MM.1S (cell line): ENCODE data around the gene BSN.

Source experiments
- DNase-seq: peaks from one replicate; pipeline ENCODE4 v3.0.0-alpha.2; 2015
- H2AFZ ChIP-seq: fragments of 300-600 bp; sonication (generic); 2 replicates; pipeline ENCODE4 v1.6.0; 2016; ENCODE audit warnings: antibody characterized with exemption, low read length
- H3F3A ChIP-seq: fragments of 300-600 bp; sonication (generic); 2 replicates; pipeline ENCODE4 v1.6.1; 2016; ENCODE audit warnings: mild to moderate bottlenecking, antibody characterized with exemption, low read length, moderate library complexity, mixed read lengths; ENCODE audit not compliant: insufficient read depth
- H3K27ac ChIP-seq: fragments of 300-600 bp; sonication (generic); 2 replicates; pipeline ENCODE4 v1.5.1; 2016; ENCODE audit warnings: mild to moderate bottlenecking, low read length
- H3K27me3 ChIP-seq: fragments of 300-600 bp; sonication (generic); replicated peaks from 2 replicates; pipeline ENCODE4 v1.6.0; 2016; ENCODE audit warnings: low read length; ENCODE audit not compliant: insufficient read depth
- H3K36me3 ChIP-seq: fragments of 300-600 bp; sonication (generic); replicated peaks from 2 replicates; pipeline ENCODE4 v1.6.1; 2016; ENCODE audit warnings: mild to moderate bottlenecking, low read length, mixed read lengths; ENCODE audit not compliant: insufficient read depth
- H3K4me1 ChIP-seq: fragments of 300-600 bp; sonication (generic); 2 replicates; pipeline ENCODE4 v1.6.1; 2016; ENCODE audit warnings: low read length, mixed read lengths
- H3K4me2 ChIP-seq: fragments of 300-600 bp; sonication (generic); 2 replicates; pipeline ENCODE4 v1.6.0; 2016; ENCODE audit warnings: low read depth, low read length
- H3K4me3 ChIP-seq: fragments of 300-600 bp; sonication (generic); 2 replicates; pipeline ENCODE4 v1.5.1; 2016; ENCODE audit warnings: low read length, mixed read lengths
- H3K79me2 ChIP-seq: fragments of 300-600 bp; sonication (generic); 2 replicates; pipeline ENCODE4 v1.6.1; 2016; ENCODE audit warnings: mixed run types, low read length, mixed read lengths
- H3K9ac ChIP-seq: fragments of 300-600 bp; sonication (generic); 2 replicates; pipeline ENCODE4 v1.6.1; 2016; ENCODE audit warnings: low read length, mixed read lengths
- H3K9me2 ChIP-seq: fragments of 300-600 bp; sonication (generic); replicated peaks from 2 replicates; pipeline ENCODE4 v1.6.1; 2016; ENCODE audit warnings: mild to moderate bottlenecking, low read length, mixed read lengths; ENCODE audit not compliant: insufficient read depth
- H3K9me3 ChIP-seq: fragments of 300-600 bp; sonication (generic); replicated peaks from 2 replicates; pipeline ENCODE4 v1.6.1; 2016; ENCODE audit warnings: mild to moderate bottlenecking, low read length, mixed read lengths; ENCODE audit not compliant: insufficient read depth
- H4K20me1 ChIP-seq: fragments of 300-600 bp; sonication (generic); 2 replicates; pipeline ENCODE4 v1.6.1; 2016; ENCODE audit warnings: mild to moderate bottlenecking, low read length, moderate library complexity, mixed read lengths; ENCODE audit not compliant: insufficient read depth
- CTCF ChIP-seq: fragments of 300-600 bp; sonication (generic); IDR thresholded peaks from 2 replicates; pipeline ENCODE4 v1.5.1; 2016; ENCODE audit warnings: antibody characterized with exemption, low read length, mixed read lengths
- EZH2 ChIP-seq: fragments of 300-600 bp; sonication (generic); optimal IDR thresholded peaks from 2 replicates; pipeline ENCODE3; 2017; ENCODE audit warnings: low read depth, mild to moderate bottlenecking, antibody characterized with exemption, low read length, mixed read lengths
- EZH2phosphoT487 ChIP-seq: fragments of 300-600 bp; sonication (generic); IDR thresholded peaks from 2 replicates; pipeline ENCODE4 v1.6.1; 2018; ENCODE audit warnings: antibody characterized with exemption, low read length

BSN gene

GRCh38 chr3:49707113-49707480 lies 152.8 kb downstream of the BSN start:
- no peak overlapping the region for H3K4me2 ChIP-seq
- no peak overlapping the region for H2AFZ ChIP-seq
- no peaks in the 10 kb centered on the region for H3K27me3 ChIP-seq
- no peaks in the 10 kb centered on the region for H3K9me3 ChIP-seq
- no peaks in the 10 kb centered on the region for H4K20me1 ChIP-seq
- H3F3A ChIP-seq = no peaks in the 10 kb centered on the region
- no peaks in the 10 kb centered on the region for H3K36me3 ChIP-seq
- H3K27ac ChIP-seq = no peak overlapping the region
- no peak overlapping the region for H3K4me3 ChIP-seq
- H3K9ac ChIP-seq = no peak overlapping the region
- no peaks in the 10 kb centered on the region for H3K9me2 ChIP-seq
- H3K4me1 ChIP-seq = no peaks in the 10 kb centered on the region
- DNase-seq = no peak
- H3K79me2 ChIP-seq = no peaks in the 10 kb centered on the region
- no peak for TF ChIP-seq EZH2phosphoT487

GRCh38 chr3:49709852-49710251 lies 155.6 kb downstream of the BSN start:
- Histone ChIP-seq H3K4me1 (no peaks in the 10 kb centered on the region), H3K9me3 (no peaks in the 10 kb centered on the region), H3K9me2 (no peaks in the 10 kb centered on the region), H4K20me1 (no peaks in the 10 kb centered on the region), H3K27me3 (no peaks in the 10 kb centered on the region), H3F3A (no peaks in the 10 kb centered on the region), H3K36me3 (no peaks in the 10 kb centered on the region), H3K4me2 (no peak overlapping the region), H3K79me2 (no peaks in the 10 kb centered on the region), H3K9ac (no peak overlapping the region), H2AFZ (no peak overlapping the region), H3K4me3 (no peak overlapping the region), H3K27ac (no peak overlapping the region)
- no peak for DNase-seq
- no peak for TF ChIP-seq EZH2phosphoT487
- no peak for TF ChIP-seq EZH2
- TF ChIP-seq CTCF = no peak

- Histone ChIP-seq H3K9me3 (no peaks in the 10 kb centered on the region), H3K79me2 (no peaks in the 10 kb centered on the region), H3K9ac (no peak overlapping the region), H3K4me1 (no peaks in the 10 kb centered on the region), H3K4me2 (no peak overlapping the region), H3K9me2 (no peaks in the 10 kb centered on the region), H3K4me3 (no peak overlapping the region), H3K36me3 (no peaks in the 10 kb centered on the region), H3K27ac (no peak overlapping the region), H3K27me3 (no peaks in the 10 kb centered on the region), H4K20me1 (no peaks in the 10 kb centered on the region), H2AFZ (no peak overlapping the region), H3F3A (no peaks in the 10 kb centered on the region)
- DNase-seq = no peak
- TF ChIP-seq EZH2 (no peak), EZH2phosphoT487 (no peak), CTCF (no peak)
Observed at GRCh38 chr3:49711489-49711888, 157.2 kb downstream of the BSN start.

GRCh38 chr3:49712166-49712565 lies 157.9 kb downstream of the BSN start:
- no peak for DNase-seq
- H3K9me2 ChIP-seq = no peaks in the 10 kb centered on the region
- H3K4me2 ChIP-seq = no peak overlapping the region
- H3K9ac ChIP-seq = no peak overlapping the region
- H3K79me2 ChIP-seq = no peaks in the 10 kb centered on the region
- no peak for TF ChIP-seq EZH2
- TF ChIP-seq EZH2phosphoT487 = no peak
- TF ChIP-seq CTCF = no peak
- no peaks in the 10 kb centered on the region for H3K9me3 ChIP-seq
- H3K27me3 ChIP-seq = no peaks in the 10 kb centered on the region
- no peaks in the 10 kb centered on the region for H4K20me1 ChIP-seq
- H2AFZ ChIP-seq = no peak overlapping the region
- no peaks in the 10 kb centered on the region for H3K4me1 ChIP-seq
- H3K4me3 ChIP-seq = no peak overlapping the region
- no peaks in the 10 kb centered on the region for H3F3A ChIP-seq
- no peaks in the 10 kb centered on the region for H3K36me3 ChIP-seq
- no peak overlapping the region for H3K27ac ChIP-seq
